D721Med (cell line): ENCODE results near the gene ADARB2.
"Not testable (repeated sequence)": the region's sequence is repeated elsewhere in the genome, so short reads cannot be mapped to it uniquely, and the experiment has no call there.

Source experiments
- DNase-seq: peaks from one replicate; pipeline ENCODE4 v3.0.0; 2011; ENCODE audit warnings: low spot score; ENCODE audit not compliant: insufficient read length
- FAIRE-seq: peaks from 2 replicates; lab custom pipeline; 2011; peaks lifted over from hg19 to GRCh38; lab: Jason Lieb, UNC
- CTCF ChIP-seq: IDR thresholded peaks from 2 replicates; pipeline ENCODE4 v1.5.1; 2012; ENCODE audit warnings: mild to moderate bottlenecking, control low read depth; ENCODE audit not compliant: insufficient read depth; ENCODE audit errors: missing control alignments

The ADARB2 gene

GRCh38 chr10:1168763-1169162 is 568.6 kb downstream of the ADARB2 start:
- FAIRE-seq (no peak), DNase-seq (no peak)
- TF ChIP-seq CTCF: no peak

GRCh38 chr10:1166828-1167275 is 570.5 kb downstream of the ADARB2 start:
- TF ChIP-seq CTCF: no peak
- no peak for FAIRE-seq
- no peak for DNase-seq

GRCh38 chr10:1166101-1166827 is 571.1 kb downstream of the ADARB2 start:
- no peak for DNase-seq
- FAIRE-seq: no peak
- no peak for TF ChIP-seq CTCF

- TF ChIP-seq CTCF: no peak
- no peak for FAIRE-seq
- no peak for DNase-seq
These were observed 573.5 kb downstream of the ADARB2 start for GRCh38 chr10:1163831-1164230.

GRCh38 chr10:1163204-1163660 is 574.1 kb downstream of the ADARB2 start:
- TF ChIP-seq CTCF: no peak
- DNase-seq (no peak), FAIRE-seq (no peak)

- no peak for TF ChIP-seq CTCF
- no peak for FAIRE-seq
- DNase-seq: no peak
These were observed 574.7 kb downstream of the ADARB2 start for GRCh38 chr10:1162481-1163203.

- not testable (repeated sequence) for DNase-seq, FAIRE-seq
These were observed 576.0 kb downstream of the ADARB2 start for GRCh38 chr10:1161315-1161673.
